GM12891 (cell line): Measurements from ENCODE around the gene CDH4.

Experiments used
- PAX5 ChIP-seq: IDR thresholded peaks from 2 replicates; pipeline ENCODE4 v1.6.1; 2011; ENCODE audit warnings: low read length, moderate library complexity, mild to moderate bottlenecking; ENCODE audit not compliant: insufficient read depth, severe bottlenecking
- POLR2A ChIP-seq: IDR thresholded peaks from 2 replicates; pipeline ENCODE4 v1.6.1; 2011; ENCODE audit warnings: low read depth, low read length, control low read depth
- POLR2AphosphoS5 ChIP-seq: IDR thresholded peaks from 2 replicates; pipeline ENCODE4 v1.6.1; 2011; ENCODE audit warnings: low read depth, low read length, control low read depth
- POU2F2 ChIP-seq: IDR thresholded peaks from 2 replicates; pipeline ENCODE4 v1.6.1; 2011; ENCODE audit warnings: low read depth, mild to moderate bottlenecking, control low read depth, low read length, moderate library complexity
- SPI1 ChIP-seq: IDR thresholded peaks from 2 replicates; pipeline ENCODE4 v1.6.1; 2011; ENCODE audit warnings: low read depth, low read length, control low read depth
- TAF1 ChIP-seq: IDR thresholded peaks from 2 replicates; pipeline ENCODE4 v1.6.1; 2011; ENCODE audit warnings: low read depth, low read length, control low read depth

DNA sequence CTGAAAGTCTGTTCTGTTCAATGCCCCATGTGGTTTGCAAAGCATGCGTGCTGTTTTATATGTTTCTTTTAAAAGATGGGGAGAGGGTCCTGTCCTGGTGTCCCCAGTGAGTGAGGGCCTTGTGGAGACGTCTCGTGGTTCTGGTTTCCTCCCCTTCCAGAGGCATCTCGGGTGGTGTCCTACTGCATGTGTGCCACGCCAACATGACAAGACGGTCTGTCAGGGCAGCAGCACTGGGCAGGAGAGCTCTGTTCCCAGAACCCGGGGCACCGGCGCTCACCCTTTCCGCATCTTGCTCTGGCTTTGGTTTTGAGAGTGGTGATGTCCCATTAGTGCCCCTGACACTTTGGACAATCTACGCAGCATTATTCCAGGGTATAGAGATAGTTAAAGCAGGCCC lies 275.6 kb downstream of the CDH4 start:
- TF ChIP-seq POLR2AphosphoS5: no peak
- TF ChIP-seq POLR2A: no peak
- TF ChIP-seq SPI1: no peak
- TF ChIP-seq POU2F2: no peak
- no peak for TF ChIP-seq TAF1
- no peak for TF ChIP-seq PAX5
